Measurements from ENCODE around the gene TBX18. TPM values are rescaled to one million over a fixed set of nuclear protein-coding genes. Genes with fewer than 3 reads are reported as not detected.

The TBX18 gene
- total and polyA plus RNA-seq, 9 of the 15 experiments (the other 6 are each of a cell fraction or from before 2014, with no cell fraction given) = 4.0 to 36.1 (median 20.7) TPM

GRCh38 chr6:84748376-84748775 is 16.0 kb downstream of the TBX18 start (continued):
- TF ChIP-seq AFF4 (CRISPR knock-in tag; IDR thresholded peaks at IDR 0.05) = no peak
- TF ChIP-seq, protein P1, sequence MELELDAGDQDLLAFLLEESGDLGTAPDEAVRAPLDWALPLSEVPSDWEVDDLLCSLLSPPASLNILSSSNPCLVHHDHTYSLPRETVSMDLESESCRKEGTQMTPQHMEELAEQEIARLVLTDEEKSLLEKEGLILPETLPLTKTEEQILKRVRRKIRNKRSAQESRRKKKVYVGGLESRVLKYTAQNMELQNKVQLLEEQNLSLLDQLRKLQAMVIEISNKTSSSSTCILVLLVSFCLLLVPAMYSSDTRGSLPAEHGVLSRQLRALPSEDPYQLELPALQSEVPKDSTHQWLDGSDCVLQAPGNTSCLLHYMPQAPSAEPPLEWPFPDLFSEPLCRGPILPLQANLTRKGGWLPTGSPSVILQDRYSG (tag; conservative IDR thresholded peaks at IDR 0.05; ENCODE audit: low read depth) = no peak

- Histone ChIP-seq H3K9me3 (replicated peaks; ENCODE audit: control insufficient read depth, insufficient read depth, low read depth, low read length) (no peaks in the 10 kb centered on the region), H3K4me2 (ENCODE audit: insufficient read depth, low read length) (no peak overlapping the region), H3K9ac (ENCODE audit: insufficient read depth in 1 of 2, low read depth in 2 of 2, low read length in 2 of 2) (no peak overlapping the region), H3K9me1 (ENCODE audit: control insufficient read depth, insufficient read depth, low read length) (no peaks in the 10 kb centered on the region), H3K27ac (ENCODE audit: extremely low read depth, low read depth, low read length) (no peak overlapping the region), H3K4me3 (no peak overlapping the region), H2AFZ (ENCODE audit: low read depth, low read length) (no peak overlapping the region), H3K27me3 (ENCODE audit: control insufficient read depth in 2 of 2, insufficient read depth in 2 of 2, low read length in 2 of 2) (no peaks in the 10 kb centered on the region), H4K20me1 (replicated peaks; ENCODE audit: control insufficient read depth, insufficient read depth, low read length) (no peaks in the 10 kb centered on the region), H3K36me3 (ENCODE audit: control insufficient read depth, insufficient read depth, low read length) (peaks cover 91% of the 10 kb centered on the region), H3K4me1 (replicated peaks in 1 of 2; ENCODE audit: control insufficient read depth in 2 of 2, insufficient read depth in 2 of 2, low read length in 2 of 2) (no peaks in the 10 kb centered on the region), H3K79me2 (ENCODE audit: control insufficient read depth, insufficient read depth, low read length) (no peaks in the 10 kb centered on the region)
- WGBS (ENCODE audit: insufficient coverage, low coverage, missing lambda C conversion rate) = 85% methylated on average over 4 of the region's 4 CpGs
- no peak for TF ChIP-seq ZKSCAN8 (CRISPR knock-in tag; IDR thresholded peaks at IDR 0.05)
- TF ChIP-seq RBM22 (IDR thresholded peaks at IDR 0.05; ENCODE audit: low read depth, low read length, poor library complexity, severe bottlenecking) = no peak
- no peak for TF ChIP-seq ATF1 (CRISPR knock-in tag; IDR thresholded peaks at IDR 0.05)
- no peak for TF ChIP-seq ATF1 (tag; IDR thresholded peaks at IDR 0.05)
- ChIA-PET POLR2A (interaction anchor here (1.5 kb wide), 1 partner anchor 9 kb away, joined by 3 read pairs; no protein-coding TSS in a partner anchor), CTCF (ENCODE audit: low intra/inter-chr PET ratio) (no interaction called here)
- in situ Hi-C loops (cut with MboI) = no loop called here
- FAIRE-seq (no peak), ATAC-seq (no peak), DNase-seq (ENCODE audit: extremely low read depth in 1 of 4, low spot score in 3 of 4) (no peak)
- BruUV-seq (replicated peaks) = no TSS peak
- intact Hi-C loops (cut with micrococcal nuclease) = no loop called here
These were observed 20.8 kb downstream of the TBX18 start for GRCh38 chr6:84743616-84744015.
